ENCODE results near the gene LDAH.
"Not testable (repeated sequence)": the region's sequence is repeated elsewhere in the genome, so short reads cannot be mapped to it uniquely, and the experiment has no call there.

The LDAH gene

GRCh38 chr2:20724500-20725053 lies 98.3 kb downstream of the LDAH start:
- Mint-ChIP-seq H3K27me3 (ENCODE audit: low read depth) (no peaks in the 10 kb centered on the region), H3K27ac (no peak overlapping the region), H3K36me3 (ENCODE audit: low read depth) (no peaks in the 10 kb centered on the region), H3K9me3 (no peaks in the 10 kb centered on the region), H3K4me1 (ENCODE audit: low read depth) (no peaks in the 10 kb centered on the region), H3K4me3 (no peak overlapping the region)
- no peak for DNase-seq (ENCODE audit: low spot score)

- Mint-ChIP-seq H3K27ac (no peak overlapping the region), H3K9me3 (peaks cover 3% of the 10 kb centered on the region), H3K36me3 (ENCODE audit: low read depth) (no peaks in the 10 kb centered on the region), H3K4me3 (no peak overlapping the region), H3K4me1 (ENCODE audit: low read depth) (no peaks in the 10 kb centered on the region), H3K27me3 (ENCODE audit: low read depth) (no peaks in the 10 kb centered on the region)
- DNase-seq (ENCODE audit: low spot score), result no peak
Observed at GRCh38 chr2:20723543-20723942, 99.4 kb downstream of the LDAH start.

- H3K27me3 Mint-ChIP-seq (ENCODE audit: low read depth), result no peaks in the 10 kb centered on the region
- H3K9me3 Mint-ChIP-seq, result peaks cover 12% of the 10 kb centered on the region
- H3K4me3 Mint-ChIP-seq, result no peak overlapping the region
- no peak for DNase-seq (ENCODE audit: low spot score)
- H3K36me3 Mint-ChIP-seq (ENCODE audit: low read depth), result peaks cover 5% of the 10 kb centered on the region
- H3K4me1 Mint-ChIP-seq (ENCODE audit: low read depth), result no peaks in the 10 kb centered on the region
- no peak overlapping the region for H3K27ac Mint-ChIP-seq
Observed at GRCh38 chr2:20722592-20723240, 100.2 kb downstream of the LDAH start.

GRCh38 chr2:20717641-20718040 lies 105.3 kb downstream of the LDAH start:
- Mint-ChIP-seq H3K27me3 (ENCODE audit: low read depth) (no peaks in the 10 kb centered on the region), H3K4me3 (no peak overlapping the region), H3K36me3 (ENCODE audit: low read depth) (peaks cover 25% of the 10 kb centered on the region), H3K4me1 (ENCODE audit: low read depth) (no peaks in the 10 kb centered on the region), H3K27ac (no peak overlapping the region), H3K9me3 (peaks cover 27% of the 10 kb centered on the region)
- no peak for DNase-seq (ENCODE audit: low spot score)

- H3K36me3 Mint-ChIP-seq (ENCODE audit: low read depth), result peaks cover 25% of the 10 kb centered on the region
- H3K9me3 Mint-ChIP-seq, result peaks cover 27% of the 10 kb centered on the region
- not testable (repeated sequence) for H3K4me1 Mint-ChIP-seq (ENCODE audit: low read depth); H3K27ac Mint-ChIP-seq; H3K27me3 Mint-ChIP-seq (ENCODE audit: low read depth); DNase-seq (ENCODE audit: low spot score); H3K4me3 Mint-ChIP-seq
Observed at GRCh38 chr2:20716164-20716563, 106.7 kb downstream of the LDAH start.

GRCh38 chr2:20714412-20714811 lies 108.5 kb downstream of the LDAH start:
- H3K9me3 Mint-ChIP-seq, result peaks cover 27% of the 10 kb centered on the region
- not testable (repeated sequence) for DNase-seq (ENCODE audit: low spot score); H3K27ac Mint-ChIP-seq; H3K4me3 Mint-ChIP-seq; H3K4me1 Mint-ChIP-seq (ENCODE audit: low read depth); H3K27me3 Mint-ChIP-seq (ENCODE audit: low read depth)
- peaks cover 25% of the 10 kb centered on the region for H3K36me3 Mint-ChIP-seq (ENCODE audit: low read depth)

GRCh38 chr2:20713585-20713984 lies 109.3 kb downstream of the LDAH start:
- H3K27ac Mint-ChIP-seq; DNase-seq (ENCODE audit: low spot score); H3K27me3 Mint-ChIP-seq (ENCODE audit: low read depth); H3K4me3 Mint-ChIP-seq; H3K4me1 Mint-ChIP-seq (ENCODE audit: low read depth): not testable (repeated sequence)
- Mint-ChIP-seq H3K36me3 (ENCODE audit: low read depth) (peaks cover 25% of the 10 kb centered on the region), H3K9me3 (peaks cover 24% of the 10 kb centered on the region)

GRCh38 chr2:20711641-20712040 lies 111.3 kb downstream of the LDAH start:
- not testable (repeated sequence) for H3K4me3 Mint-ChIP-seq; H3K27ac Mint-ChIP-seq; DNase-seq (ENCODE audit: low spot score); H3K9me3 Mint-ChIP-seq; H3K4me1 Mint-ChIP-seq (ENCODE audit: low read depth); H3K27me3 Mint-ChIP-seq (ENCODE audit: low read depth)
- peaks cover 13% of the 10 kb centered on the region for H3K36me3 Mint-ChIP-seq (ENCODE audit: low read depth)

GRCh38 chr2:20707601-20708000 lies 115.3 kb downstream of the LDAH start:
- DNase-seq (ENCODE audit: low spot score), result no peak
- no peak overlapping the region for H3K27ac Mint-ChIP-seq
- no peaks in the 10 kb centered on the region for H3K4me1 Mint-ChIP-seq (ENCODE audit: low read depth)
- no peaks in the 10 kb centered on the region for H3K9me3 Mint-ChIP-seq
- H3K4me3 Mint-ChIP-seq, result no peak overlapping the region
- H3K27me3 Mint-ChIP-seq (ENCODE audit: low read depth), result no peaks in the 10 kb centered on the region
- no peaks in the 10 kb centered on the region for H3K36me3 Mint-ChIP-seq (ENCODE audit: low read depth)

GRCh38 chr2:20706786-20707185 lies 116.1 kb downstream of the LDAH start:
- no peaks in the 10 kb centered on the region for H3K27me3 Mint-ChIP-seq (ENCODE audit: low read depth)
- no peaks in the 10 kb centered on the region for H3K4me1 Mint-ChIP-seq (ENCODE audit: low read depth)
- no peak overlapping the region for H3K27ac Mint-ChIP-seq
- DNase-seq (ENCODE audit: low spot score), result no peak
- no peak overlapping the region for H3K4me3 Mint-ChIP-seq
- no peaks in the 10 kb centered on the region for H3K36me3 Mint-ChIP-seq (ENCODE audit: low read depth)
- no peaks in the 10 kb centered on the region for H3K9me3 Mint-ChIP-seq

GRCh38 chr2:20706217-20706616 lies 116.7 kb downstream of the LDAH start:
- H3K27ac Mint-ChIP-seq, result no peak overlapping the region
- DNase-seq (ENCODE audit: low spot score), result no peak
- H3K4me1 Mint-ChIP-seq (ENCODE audit: low read depth), result no peaks in the 10 kb centered on the region
- H3K9me3 Mint-ChIP-seq, result no peaks in the 10 kb centered on the region
- H3K27me3 Mint-ChIP-seq (ENCODE audit: low read depth), result no peaks in the 10 kb centered on the region
- H3K36me3 Mint-ChIP-seq (ENCODE audit: low read depth), result no peaks in the 10 kb centered on the region
- H3K4me3 Mint-ChIP-seq, result no peak overlapping the region

- no peak overlapping the region for H3K4me3 Mint-ChIP-seq
- peaks cover under 1% of the 10 kb centered on the region for H3K4me1 Mint-ChIP-seq (ENCODE audit: low read depth)
- no peaks in the 10 kb centered on the region for H3K36me3 Mint-ChIP-seq (ENCODE audit: low read depth)
- H3K9me3 Mint-ChIP-seq, result no peaks in the 10 kb centered on the region
- H3K27me3 Mint-ChIP-seq (ENCODE audit: low read depth), result no peaks in the 10 kb centered on the region
- DNase-seq (ENCODE audit: low spot score), result no peak
- H3K27ac Mint-ChIP-seq, result no peak overlapping the region
Observed at GRCh38 chr2:20704886-20705285, 118.0 kb downstream of the LDAH start.

GRCh38 chr2:20702563-20702962 lies 120.3 kb downstream of the LDAH start:
- DNase-seq (ENCODE audit: low spot score), result no peak
- Mint-ChIP-seq H3K4me3 (no peak overlapping the region), H3K9me3 (no peaks in the 10 kb centered on the region), H3K4me1 (ENCODE audit: low read depth) (peaks cover 12% of the 10 kb centered on the region), H3K27me3 (ENCODE audit: low read depth) (no peaks in the 10 kb centered on the region), H3K36me3 (ENCODE audit: low read depth) (no peaks in the 10 kb centered on the region), H3K27ac (no peak overlapping the region)

GRCh38 chr2:20698916-20699613 lies 123.8 kb downstream of the LDAH start:
- DNase-seq (ENCODE audit: low spot score), result no peak
- no peaks in the 10 kb centered on the region for H3K9me3 Mint-ChIP-seq
- H3K4me1 Mint-ChIP-seq (ENCODE audit: low read depth), result peaks cover 12% of the 10 kb centered on the region
- H3K4me3 Mint-ChIP-seq, result no peak overlapping the region
- H3K27ac Mint-ChIP-seq, result no peak overlapping the region
- no peaks in the 10 kb centered on the region for H3K36me3 Mint-ChIP-seq (ENCODE audit: low read depth)
- H3K27me3 Mint-ChIP-seq (ENCODE audit: low read depth), result no peaks in the 10 kb centered on the region

Data from T-helper 2 cell treated with Interferon-gamma antibody and Interleukin-4, amounts not matched to agents 5 μg/mL and 100 μg/mL, for 36 hours (primary cell).